Measurements from ENCODE around the gene SPAG5.

GRCh38 chr17:28618464-28618863 lies 19.6 kb upstream of the SPAG5 start:
- TF ChIP-seq CTCF (conservative IDR thresholded peaks at IDR 0.05; ENCODE audit: low read length) = no peak
- TF ChIP-seq EZH2phosphoT487 (IDR thresholded peaks at IDR 0.05; ENCODE audit: borderline replicate concordance) = no peak
